H1 (cell line): ENCODE measurements around the gene COL6A3. TPM values are rescaled to one million over a fixed set of nuclear protein-coding genes. Genes with fewer than 3 reads are reported as not detected.

Experiments used
- BACH1 ChIP-seq: IDR thresholded peaks from 2 replicates; pipeline ENCODE4 v1.6.1; 2012; ENCODE audit warnings: low read length, improper control_type of control experiment
- CHD1 ChIP-seq: IDR thresholded peaks from 2 replicates; pipeline ENCODE4 v1.6.1; 2012; ENCODE audit warnings: low read depth, low read length, improper control_type of control experiment
- EZH2 ChIP-seq: fragments of 200-600 bp; sonication (generic); IDR thresholded peaks from 2 replicates; pipeline ENCODE4 v1.7.1; 2012; ENCODE audit warnings: low read depth, mild to moderate bottlenecking, moderate library complexity, low read length, inconsistent platforms; ENCODE audit not compliant: severe bottlenecking
- SUZ12 ChIP-seq: fragments of 200-600 bp; sonication (generic); IDR thresholded peaks from 2 replicates; pipeline ENCODE4 v1.6.1; 2012; ENCODE audit warnings: mild to moderate bottlenecking, inconsistent platforms, low read length, moderate library complexity, mixed read lengths
- polyA plus RNA-seq, 7 experiments: library from polyadenylated mRNA; depleted of rRNA in 3 of 7; stranded (reverse) in 5 of 7; unstranded in 2 of 7; fragments of >200 nt in 5 of 7; fragments of 200-250 nt in 2 of 7; gene quantifications; 1 replicate in 5 of 7; 2 replicates in 1 of 7; 4 replicates in 1 of 7; pipeline versions ENCODE4 v1.2.1 to v1.2.3, GENCODE V29; 2011 to 2013; ENCODE audit warnings: missing spikeins in 2 of 7, mixed read lengths in 2 of 7
- total RNA-seq: library from RNA; stranded (reverse); fragmentation: NEBNext Ultra II Directional; extraction: Animal tissue kit (Norgen Biotek cat#: 25700); gene quantifications from 2 replicates; pipeline ENCODE4 v1.2.1, GENCODE V29; 2021
- TF ChIP-seq, protein P1 (sequence below): fragments of 300-600 bp; sonication (generic); IDR thresholded peaks from 2 replicates; pipeline ENCODE4 v1.7.1; 2012; ENCODE audit warnings: low read length, moderate library complexity, mild to moderate bottlenecking, inconsistent platforms; ENCODE audit not compliant: insufficient replicate concordance
- TF ChIP-seq, protein P2 (sequence below), 3 experiments: IDR thresholded peaks; 1 replicate in 2 of 3; 2 replicates in 1 of 3; pipeline versions ENCODE4 v1.5.1 to v1.6.1; 2011; ENCODE audit warnings: low read length in 3 of 3, mild to moderate bottlenecking in 3 of 3, inconsistent platforms in 2 of 3, low read depth in 1 of 3, moderate library complexity in 1 of 3; ENCODE audit not compliant: insufficient read depth in 1 of 3; ENCODE audit errors: control extremely low read depth in 1 of 3

Gene COL6A3
- total and polyA plus RNA-seq, 2 of the 8 experiments (the other 6 are each of a cell fraction or from before 2014, with no cell fraction given) = 1.2 to 3.4 TPM

DNA sequence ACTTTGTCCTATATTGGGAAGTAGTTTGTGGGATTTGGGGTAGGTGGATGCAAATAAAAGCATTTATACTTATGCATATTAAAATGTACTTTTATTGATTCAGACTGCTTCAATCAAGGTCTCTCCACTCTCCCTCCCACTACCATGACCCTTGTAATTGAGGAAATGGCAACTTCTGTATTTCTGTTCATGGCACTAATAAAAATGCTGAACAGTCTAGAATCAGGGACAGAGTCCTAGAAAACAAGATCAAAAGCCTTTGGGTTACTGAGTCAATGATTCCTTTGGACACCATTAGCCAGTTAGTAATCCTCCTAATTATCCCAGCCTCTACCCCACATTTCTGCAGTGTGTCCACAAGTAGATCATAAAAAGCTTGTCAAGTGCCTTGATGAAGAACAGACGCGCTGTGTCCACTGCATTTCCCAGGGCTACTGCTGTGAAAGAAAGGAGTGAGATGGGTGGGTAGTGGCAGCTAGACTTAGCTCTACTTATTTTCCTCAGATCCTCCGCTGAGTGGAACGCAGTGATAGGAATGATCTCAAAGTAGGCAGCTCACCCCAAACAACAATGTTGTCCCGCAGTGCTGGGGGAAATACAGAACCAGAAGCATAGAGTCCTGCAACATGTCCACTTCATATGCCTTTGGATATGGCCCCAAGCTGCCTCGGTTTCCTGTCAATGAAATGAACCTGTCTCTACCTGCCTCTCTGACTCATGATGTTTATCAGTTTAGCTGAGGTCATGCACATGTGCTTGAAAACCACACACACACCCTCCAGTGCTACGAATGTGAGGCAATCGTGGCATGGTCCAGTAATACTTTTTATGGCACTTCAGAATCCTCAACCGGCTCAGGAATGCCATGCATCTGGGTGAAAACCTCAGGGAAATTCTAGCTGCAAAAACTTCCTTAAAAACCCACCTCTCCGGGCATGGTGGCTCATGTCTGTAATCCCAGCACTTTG, 115.5 kb downstream of the COL6A3 start (continued):
- TF ChIP-seq, protein P1, sequence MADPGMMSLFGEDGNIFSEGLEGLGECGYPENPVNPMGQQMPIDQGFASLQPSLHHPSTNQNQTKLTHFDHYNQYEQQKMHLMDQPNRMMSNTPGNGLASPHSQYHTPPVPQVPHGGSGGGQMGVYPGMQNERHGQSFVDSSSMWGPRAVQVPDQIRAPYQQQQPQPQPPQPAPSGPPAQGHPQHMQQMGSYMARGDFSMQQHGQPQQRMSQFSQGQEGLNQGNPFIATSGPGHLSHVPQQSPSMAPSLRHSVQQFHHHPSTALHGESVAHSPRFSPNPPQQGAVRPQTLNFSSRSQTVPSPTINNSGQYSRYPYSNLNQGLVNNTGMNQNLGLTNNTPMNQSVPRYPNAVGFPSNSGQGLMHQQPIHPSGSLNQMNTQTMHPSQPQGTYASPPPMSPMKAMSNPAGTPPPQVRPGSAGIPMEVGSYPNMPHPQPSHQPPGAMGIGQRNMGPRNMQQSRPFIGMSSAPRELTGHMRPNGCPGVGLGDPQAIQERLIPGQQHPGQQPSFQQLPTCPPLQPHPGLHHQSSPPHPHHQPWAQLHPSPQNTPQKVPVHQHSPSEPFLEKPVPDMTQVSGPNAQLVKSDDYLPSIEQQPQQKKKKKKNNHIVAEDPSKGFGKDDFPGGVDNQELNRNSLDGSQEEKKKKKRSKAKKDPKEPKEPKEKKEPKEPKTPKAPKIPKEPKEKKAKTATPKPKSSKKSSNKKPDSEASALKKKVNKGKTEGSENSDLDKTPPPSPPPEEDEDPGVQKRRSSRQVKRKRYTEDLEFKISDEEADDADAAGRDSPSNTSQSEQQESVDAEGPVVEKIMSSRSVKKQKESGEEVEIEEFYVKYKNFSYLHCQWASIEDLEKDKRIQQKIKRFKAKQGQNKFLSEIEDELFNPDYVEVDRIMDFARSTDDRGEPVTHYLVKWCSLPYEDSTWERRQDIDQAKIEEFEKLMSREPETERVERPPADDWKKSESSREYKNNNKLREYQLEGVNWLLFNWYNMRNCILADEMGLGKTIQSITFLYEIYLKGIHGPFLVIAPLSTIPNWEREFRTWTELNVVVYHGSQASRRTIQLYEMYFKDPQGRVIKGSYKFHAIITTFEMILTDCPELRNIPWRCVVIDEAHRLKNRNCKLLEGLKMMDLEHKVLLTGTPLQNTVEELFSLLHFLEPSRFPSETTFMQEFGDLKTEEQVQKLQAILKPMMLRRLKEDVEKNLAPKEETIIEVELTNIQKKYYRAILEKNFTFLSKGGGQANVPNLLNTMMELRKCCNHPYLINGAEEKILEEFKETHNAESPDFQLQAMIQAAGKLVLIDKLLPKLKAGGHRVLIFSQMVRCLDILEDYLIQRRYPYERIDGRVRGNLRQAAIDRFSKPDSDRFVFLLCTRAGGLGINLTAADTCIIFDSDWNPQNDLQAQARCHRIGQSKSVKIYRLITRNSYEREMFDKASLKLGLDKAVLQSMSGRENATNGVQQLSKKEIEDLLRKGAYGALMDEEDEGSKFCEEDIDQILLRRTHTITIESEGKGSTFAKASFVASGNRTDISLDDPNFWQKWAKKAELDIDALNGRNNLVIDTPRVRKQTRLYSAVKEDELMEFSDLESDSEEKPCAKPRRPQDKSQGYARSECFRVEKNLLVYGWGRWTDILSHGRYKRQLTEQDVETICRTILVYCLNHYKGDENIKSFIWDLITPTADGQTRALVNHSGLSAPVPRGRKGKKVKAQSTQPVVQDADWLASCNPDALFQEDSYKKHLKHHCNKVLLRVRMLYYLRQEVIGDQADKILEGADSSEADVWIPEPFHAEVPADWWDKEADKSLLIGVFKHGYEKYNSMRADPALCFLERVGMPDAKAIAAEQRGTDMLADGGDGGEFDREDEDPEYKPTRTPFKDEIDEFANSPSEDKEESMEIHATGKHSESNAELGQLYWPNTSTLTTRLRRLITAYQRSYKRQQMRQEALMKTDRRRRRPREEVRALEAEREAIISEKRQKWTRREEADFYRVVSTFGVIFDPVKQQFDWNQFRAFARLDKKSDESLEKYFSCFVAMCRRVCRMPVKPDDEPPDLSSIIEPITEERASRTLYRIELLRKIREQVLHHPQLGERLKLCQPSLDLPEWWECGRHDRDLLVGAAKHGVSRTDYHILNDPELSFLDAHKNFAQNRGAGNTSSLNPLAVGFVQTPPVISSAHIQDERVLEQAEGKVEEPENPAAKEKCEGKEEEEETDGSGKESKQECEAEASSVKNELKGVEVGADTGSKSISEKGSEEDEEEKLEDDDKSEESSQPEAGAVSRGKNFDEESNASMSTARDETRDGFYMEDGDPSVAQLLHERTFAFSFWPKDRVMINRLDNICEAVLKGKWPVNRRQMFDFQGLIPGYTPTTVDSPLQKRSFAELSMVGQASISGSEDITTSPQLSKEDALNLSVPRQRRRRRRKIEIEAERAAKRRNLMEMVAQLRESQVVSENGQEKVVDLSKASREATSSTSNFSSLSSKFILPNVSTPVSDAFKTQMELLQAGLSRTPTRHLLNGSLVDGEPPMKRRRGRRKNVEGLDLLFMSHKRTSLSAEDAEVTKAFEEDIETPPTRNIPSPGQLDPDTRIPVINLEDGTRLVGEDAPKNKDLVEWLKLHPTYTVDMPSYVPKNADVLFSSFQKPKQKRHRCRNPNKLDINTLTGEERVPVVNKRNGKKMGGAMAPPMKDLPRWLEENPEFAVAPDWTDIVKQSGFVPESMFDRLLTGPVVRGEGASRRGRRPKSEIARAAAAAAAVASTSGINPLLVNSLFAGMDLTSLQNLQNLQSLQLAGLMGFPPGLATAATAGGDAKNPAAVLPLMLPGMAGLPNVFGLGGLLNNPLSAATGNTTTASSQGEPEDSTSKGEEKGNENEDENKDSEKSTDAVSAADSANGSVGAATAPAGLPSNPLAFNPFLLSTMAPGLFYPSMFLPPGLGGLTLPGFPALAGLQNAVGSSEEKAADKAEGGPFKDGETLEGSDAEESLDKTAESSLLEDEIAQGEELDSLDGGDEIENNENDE = no peak
- TF ChIP-seq BACH1 = no peak
- no peak for TF ChIP-seq CHD1
- TF ChIP-seq, protein P2, sequence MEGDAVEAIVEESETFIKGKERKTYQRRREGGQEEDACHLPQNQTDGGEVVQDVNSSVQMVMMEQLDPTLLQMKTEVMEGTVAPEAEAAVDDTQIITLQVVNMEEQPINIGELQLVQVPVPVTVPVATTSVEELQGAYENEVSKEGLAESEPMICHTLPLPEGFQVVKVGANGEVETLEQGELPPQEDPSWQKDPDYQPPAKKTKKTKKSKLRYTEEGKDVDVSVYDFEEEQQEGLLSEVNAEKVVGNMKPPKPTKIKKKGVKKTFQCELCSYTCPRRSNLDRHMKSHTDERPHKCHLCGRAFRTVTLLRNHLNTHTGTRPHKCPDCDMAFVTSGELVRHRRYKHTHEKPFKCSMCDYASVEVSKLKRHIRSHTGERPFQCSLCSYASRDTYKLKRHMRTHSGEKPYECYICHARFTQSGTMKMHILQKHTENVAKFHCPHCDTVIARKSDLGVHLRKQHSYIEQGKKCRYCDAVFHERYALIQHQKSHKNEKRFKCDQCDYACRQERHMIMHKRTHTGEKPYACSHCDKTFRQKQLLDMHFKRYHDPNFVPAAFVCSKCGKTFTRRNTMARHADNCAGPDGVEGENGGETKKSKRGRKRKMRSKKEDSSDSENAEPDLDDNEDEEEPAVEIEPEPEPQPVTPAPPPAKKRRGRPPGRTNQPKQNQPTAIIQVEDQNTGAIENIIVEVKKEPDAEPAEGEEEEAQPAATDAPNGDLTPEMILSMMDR (IDR thresholded peaks at IDR 0.05; ENCODE audit: control extremely low read depth in 1 of 3, insufficient read depth in 1 of 3, low read depth in 1 of 3, low read length in 3 of 3) = no peak
- TF ChIP-seq EZH2 = no peak
- no peak for TF ChIP-seq SUZ12
